WTC11 (cell line): ENCODE data around the gene IL36G.

ENCODE experiments used
- ATF1 ChIP-seq: sonication (generic); formaldehyde crosslinking; IDR thresholded peaks from 2 replicates; pipeline ENCODE4 v1.8.1; 2023; ENCODE audit warnings: mild to moderate bottlenecking, moderate library complexity, missing genetic modification reagents
- CTCF ChIP-seq: fragments of 200-600 bp; IDR thresholded peaks from 2 replicates; pipeline ENCODE4 v1.8.0; 2022; ENCODE audit warnings: antibody characterized with exemption
- EMX1 ChIP-seq: fragments of 250-450 bp; sonication (Bioruptor Pico); IDR thresholded peaks from 2 replicates; pipeline ENCODE4 v1.8.0; 2021; ENCODE audit warnings: mild to moderate bottlenecking
- FOXK1 ChIP-seq: sonication (generic); formaldehyde crosslinking; IDR thresholded peaks from 2 replicates; pipeline ENCODE4 v1.8.0; 2022; ENCODE audit warnings: mild to moderate bottlenecking, moderate library complexity, missing genetic modification reagents
- NFATC4 ChIP-seq: fragments of 250-450 bp; sonication (Bioruptor Pico); IDR thresholded peaks from 2 replicates; pipeline ENCODE4 v1.9.0; 2021; ENCODE audit warnings: mild to moderate bottlenecking
- NFYB ChIP-seq: sonication (generic); formaldehyde crosslinking; conservative IDR thresholded peaks from 2 replicates; pipeline ENCODE4 v1.8.0; 2022; ENCODE audit warnings: low read depth, missing genetic modification reagents
- NR1H2 ChIP-seq: sonication (generic); formaldehyde crosslinking; IDR thresholded peaks from 2 replicates; pipeline ENCODE4 v1.9.0; 2021; ENCODE audit warnings: mild to moderate bottlenecking, moderate library complexity, missing genetic modification reagents
- NR3C1 ChIP-seq: sonication (generic); formaldehyde crosslinking; conservative IDR thresholded peaks from 2 replicates; pipeline ENCODE4 v1.8.1; 2023; ENCODE audit warnings: low read depth, mild to moderate bottlenecking, missing genetic modification reagents
- SP1 ChIP-seq: sonication (generic); formaldehyde crosslinking; conservative IDR thresholded peaks from 2 replicates; pipeline ENCODE4 v1.8.1; 2022; ENCODE audit warnings: missing genetic modification reagents
- TCF7 ChIP-seq: sonication (generic); formaldehyde crosslinking; IDR thresholded peaks from 2 replicates; pipeline ENCODE4 v1.8.0; 2022; ENCODE audit warnings: mild to moderate bottlenecking, low read depth, missing genetic modification reagents, moderate library complexity
- TEAD1 ChIP-seq: sonication (generic); formaldehyde crosslinking; IDR thresholded peaks from 2 replicates; pipeline ENCODE4 v1.8.0; 2022; ENCODE audit warnings: mild to moderate bottlenecking, missing genetic modification reagents

- no peak for TF ChIP-seq CTCF
- TF ChIP-seq NR1H2 (CRISPR knock-in tag) = no peak
- no peak for TF ChIP-seq NFATC4
- TF ChIP-seq TCF7 (CRISPR knock-in tag) = no peak
- TF ChIP-seq TEAD1 (CRISPR knock-in tag) = no peak
- TF ChIP-seq ATF1 (CRISPR knock-in tag) = no peak
- no peak for TF ChIP-seq FOXK1 (CRISPR knock-in tag)
- TF ChIP-seq SP1 = no peak
- no peak for TF ChIP-seq EMX1 (CRISPR knock-in tag)
- TF ChIP-seq NFYB = no peak
- no peak for TF ChIP-seq NR3C1
Measured at GRCh38 chr2:113007250-113007649, 29.4 kb downstream of the IL36G start.
